ENCODE results near the gene CCL19. TPM values are rescaled to one million over a fixed set of nuclear protein-coding genes. Genes with fewer than 3 reads are reported as not detected.

The CCL19 gene
- total and polyA plus RNA-seq, 2 donors (not counting 3 experiments of a cell fraction or from before 2014, with no cell fraction given): not detected

- H3K79me2 ChIP-seq (ENCODE audit: control insufficient read depth, insufficient read depth, low read length): no peaks in the 10 kb centered on the region
- intact Hi-C loops (cut with micrococcal nuclease): no loop called here
- POLR2A ChIA-PET: no interaction called here
Measured at GRCh38 chr9:34662526-34663302, 28.4 kb downstream of the CCL19 start, which contains the start of gene CCL27. Gene CCL27 (minus strand): TSS chr9:34662657. CDS start chr9:34662633, 24 bp downstream.

More at GRCh38 chr9:34662526-34663302, 28.4 kb downstream of the CCL19 start, which contains the start of gene CCL27:
- Histone ChIP-seq H2AFZ (ENCODE audit: low read depth, low read length) (no peak within 1 kb of the TSS), H3K27ac (ENCODE audit: insufficient read depth, low read depth, low read length) (no peak within 1 kb of the TSS), H4K20me1 (replicated peaks; ENCODE audit: control insufficient read depth, extremely low read depth, insufficient read depth, low read length) (no peaks in the 10 kb centered on the region), H3K36me3 (ENCODE audit: control insufficient read depth in 2 of 2, extremely low read depth in 1 of 2, insufficient read depth in 2 of 2, low read length in 2 of 2) (no peaks in the 10 kb centered on the region), H3K4me2 (ENCODE audit: insufficient read depth, low read length) (no peak within 1 kb of the TSS), H3K4me1 (ENCODE audit: control insufficient read depth, extremely low read depth, insufficient read depth, low read length) (peaks cover 5% of the 10 kb centered on the region), H3K27me3 (ENCODE audit: control insufficient read depth in 2 of 2, insufficient read depth in 2 of 2, low read length in 2 of 2) (no peaks in the 10 kb centered on the region), H3K9ac (replicated peaks; ENCODE audit: extremely low read depth, insufficient read depth, low read length) (no peak within 1 kb of the TSS), H3K9me3 (replicated peaks; ENCODE audit: control insufficient read depth, insufficient read depth, low read length) (no peaks in the 10 kb centered on the region), H3K4me3 (replicated peaks in 1 of 3; ENCODE audit: insufficient read depth in 1 of 3, low read depth in 1 of 3, low read length in 3 of 3) (no peak within 1 kb of the TSS), H3K9me1 (replicated peaks; ENCODE audit: control insufficient read depth, extremely low read depth, insufficient read depth, low read length) (no peaks in the 10 kb centered on the region)
- no TSS peak for BruUV-seq (replicated peaks)
- CTCF ChIA-PET: interaction anchor here (0.6 to 1.5 kb wide), 4 partner anchors 12 to 40 kb away, joined by 3 to 9 read pairs (median 4); partner anchors contain the start of gene GALT
- no peak for TF ChIP-seq CTCF (IDR thresholded peaks at IDR 0.05; ENCODE audit: extremely low read depth in 1 of 2, insufficient read depth in 1 of 2, low read depth in 1 of 2, low read length in 2 of 2)
- no peak for TF ChIP-seq POLR2A (IDR thresholded peaks at IDR 0.05; ENCODE audit: low read depth, low read length)
- TF ChIP-seq, protein P1, sequence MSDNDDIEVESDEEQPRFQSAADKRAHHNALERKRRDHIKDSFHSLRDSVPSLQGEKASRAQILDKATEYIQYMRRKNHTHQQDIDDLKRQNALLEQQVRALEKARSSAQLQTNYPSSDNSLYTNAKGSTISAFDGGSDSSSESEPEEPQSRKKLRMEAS (IDR thresholded peaks at IDR 0.05; ENCODE audit: insufficient read depth, insufficient read length): no peak
- TF ChIP-seq FOS (IDR thresholded peaks at IDR 0.05; ENCODE audit: borderline replicate concordance, insufficient read depth, low read length): no peak
- TF ChIP-seq GATA2 (IDR thresholded peaks at IDR 0.05; ENCODE audit: insufficient read depth, insufficient read length, low read depth, low read length): no peak
- no peak for TF ChIP-seq EZH2 (IDR thresholded peaks at IDR 0.05; ENCODE audit: borderline replicate concordance, low read depth, low read length, severe bottlenecking)
- TF ChIP-seq POLR2AphosphoS5 (IDR thresholded peaks at IDR 0.05; ENCODE audit: insufficient read depth, low read depth, low read length): no peak
- TF ChIP-seq MYC (IDR thresholded peaks at IDR 0.05; ENCODE audit: low read depth, low read length): no peak
- TF ChIP-seq JUN (IDR thresholded peaks at IDR 0.05; ENCODE audit: borderline replicate concordance, insufficient read depth, insufficient read length, low read depth): no peak
- DNase-seq (ENCODE audit: low read depth, low spot score): no peak
- dilution Hi-C loops (cut with MboI; ENCODE audit: extremely low pct_ligation_motif_present, low sequenced_read_pairs): no loop called here
- FAIRE-seq: no peak

Data from endothelial cell of umbilical vein (primary cell).